RCC 7860 (cell line): ENCODE results near the gene PREP.
"Not testable (repeated sequence)": the region's sequence is repeated elsewhere in the genome, so short reads cannot be mapped to it uniquely, and the experiment has no call there.

Experiments used
- DNase-seq: peaks from one replicate; pipeline ENCODE4 v3.0.0-alpha.2; 2015; ENCODE audit warnings: low spot score
- FAIRE-seq: peaks from 2 replicates; lab custom pipeline; 2012; peaks lifted over from hg19 to GRCh38; lab: Jason Lieb, UNC

Gene PREP

DNA sequence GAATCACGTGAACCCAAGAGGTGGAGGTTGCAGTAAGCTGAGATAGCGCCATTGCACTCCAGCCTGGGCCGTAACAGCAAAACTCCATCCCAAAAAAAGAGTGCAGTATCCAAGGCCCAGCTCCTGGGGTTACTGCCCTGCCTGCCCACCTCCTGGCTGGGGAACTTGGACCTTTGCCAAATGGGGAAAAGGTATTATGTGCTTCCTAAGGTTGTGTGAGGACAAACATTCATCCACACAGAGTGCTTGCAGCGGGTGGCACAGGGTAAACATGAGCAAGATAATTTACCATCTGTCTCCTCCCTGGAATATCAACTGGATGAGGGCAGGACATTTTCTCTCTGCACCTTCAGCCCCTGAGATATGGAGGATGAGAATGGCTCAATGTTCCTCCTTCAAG, 128.2 kb downstream of the PREP start:
- DNase-seq (no peak), FAIRE-seq (no peak)

GRCh38 chr6:105273589-105273988, 129.3 kb downstream of the PREP start:
- no peak for FAIRE-seq
- DNase-seq: no peak

- DNase-seq (no peak), FAIRE-seq (no peak)
Observed at GRCh38 chr6:105272786-105273185, 130.1 kb downstream of the PREP start.

DNA sequence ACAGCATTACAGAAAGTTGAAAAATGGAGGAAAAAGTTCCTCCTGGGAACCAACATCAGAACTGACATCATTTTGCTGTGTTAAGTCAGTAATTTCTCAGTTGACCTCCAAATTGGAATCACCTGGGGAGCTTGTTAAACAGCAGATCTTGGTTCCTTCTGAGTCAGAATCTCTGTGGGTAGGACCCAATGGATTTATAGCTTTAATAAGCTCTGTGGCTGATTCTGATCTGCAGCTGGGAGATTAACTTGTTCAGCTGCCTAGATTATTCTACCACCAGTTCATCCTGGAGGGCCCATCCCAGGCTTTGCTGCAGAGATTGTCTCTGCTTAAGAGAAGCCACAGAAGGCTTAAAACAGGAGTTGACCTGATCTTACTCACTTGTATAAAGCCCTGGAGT, 132.4 kb downstream of the PREP start:
- FAIRE-seq (no peak), DNase-seq (no peak)

GRCh38 chr6:105269390-105269789, 133.5 kb downstream of the PREP start:
- DNase-seq: no peak
- no peak for FAIRE-seq

GRCh38 chr6:105263685-105264610, 138.9 kb downstream of the PREP start:
- no peak for FAIRE-seq
- DNase-seq: no peak

DNA sequence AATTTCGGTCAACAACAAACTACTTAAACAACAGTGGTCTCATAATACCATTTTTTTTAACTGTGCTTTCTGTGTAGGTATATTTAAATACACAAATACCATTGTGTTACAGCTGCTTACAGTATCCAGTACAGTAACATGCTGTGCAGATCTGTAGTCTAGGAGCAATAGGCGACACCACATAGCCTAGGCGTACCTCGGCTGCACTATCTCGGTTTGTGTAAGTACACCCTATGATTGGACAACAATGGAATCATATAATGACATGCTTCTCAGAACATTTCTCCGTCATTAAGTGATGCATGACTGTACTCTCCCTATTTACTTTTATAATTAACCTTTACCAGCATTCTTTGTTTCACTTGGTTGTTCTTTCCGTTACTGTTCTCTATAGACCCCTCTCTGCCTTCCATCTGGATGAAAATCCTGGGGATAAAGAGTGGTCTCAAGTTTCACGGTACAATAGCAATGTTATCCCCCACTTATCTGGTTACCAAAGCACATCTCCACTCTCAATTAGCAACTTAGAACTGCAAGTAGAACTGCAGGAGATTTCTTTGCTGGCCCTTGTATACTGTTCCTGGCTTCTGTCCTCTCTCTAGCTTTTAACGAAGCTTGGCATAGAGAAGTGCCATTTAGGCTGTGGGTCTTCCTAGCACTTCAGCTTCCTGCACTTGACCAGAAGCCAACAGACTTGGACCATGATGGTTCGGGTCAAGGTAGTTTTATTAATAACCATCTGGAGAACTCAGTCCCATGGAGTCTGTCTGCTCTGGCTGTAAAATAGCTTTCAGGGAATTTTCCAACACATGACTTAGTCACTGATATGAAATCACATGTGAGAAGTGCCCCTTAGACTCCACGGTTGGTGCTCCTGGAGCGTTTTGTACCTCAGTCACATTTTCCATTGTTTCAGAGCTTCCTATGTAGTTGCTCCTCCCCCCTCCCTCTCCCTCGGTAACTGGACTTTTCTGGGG, 142.7 kb downstream of the PREP start:
- FAIRE-seq: no peak
- no peak for DNase-seq

GRCh38 chr6:105258816-105259215, 144.1 kb downstream of the PREP start:
- FAIRE-seq: no peak

DNA sequence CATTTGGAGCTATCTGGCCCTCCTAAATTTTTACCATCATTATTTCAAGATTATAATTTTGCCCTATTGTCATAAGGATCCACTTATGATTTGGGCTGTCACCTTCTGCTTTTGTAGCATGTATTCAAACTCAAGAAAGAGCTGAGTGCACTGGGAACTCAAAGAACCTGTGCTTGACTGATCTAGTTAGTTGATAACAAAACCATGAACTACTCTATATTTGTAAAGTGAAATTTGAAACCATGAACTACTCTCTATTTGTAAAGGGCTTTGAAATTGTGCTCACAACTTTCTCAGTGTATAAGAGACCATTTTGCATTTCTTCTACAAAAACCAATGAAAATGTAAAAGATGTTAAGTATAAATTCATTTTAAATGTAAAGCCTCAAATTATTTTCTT, 145.5 kb downstream of the PREP start:
- FAIRE-seq: no peak
- DNase-seq: no peak

More at GRCh38 chr6:105258816-105259215, 144.1 kb downstream of the PREP start:
- DNase-seq: no peak

- DNase-seq (no peak), FAIRE-seq (no peak)
Observed at GRCh38 chr6:105256619-105257018, 146.3 kb downstream of the PREP start.

GRCh38 chr6:105253787-105254186, 149.1 kb downstream of the PREP start:
- FAIRE-seq: no peak
- DNase-seq: no peak

DNA sequence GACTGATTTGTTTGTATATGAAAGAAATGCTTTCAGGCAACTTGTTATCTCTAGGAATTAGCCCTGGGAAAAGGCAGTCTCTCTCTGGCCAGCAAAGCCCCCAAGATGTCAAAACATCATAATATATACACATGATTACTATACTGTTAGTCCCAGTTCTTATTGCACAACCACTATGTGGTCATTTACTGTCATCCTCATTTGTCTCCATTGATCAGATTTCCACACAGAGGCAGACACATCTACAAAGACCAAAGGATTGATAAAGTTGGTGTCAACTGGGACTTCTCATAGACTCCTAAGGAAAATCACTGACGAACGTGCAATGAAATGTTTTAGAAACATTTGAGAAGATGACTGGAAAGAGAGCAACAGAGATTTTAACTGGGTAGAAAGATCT, 151.2 kb downstream of the PREP start:
- no peak for FAIRE-seq

GRCh38 chr6:105250533-105250932, 152.3 kb downstream of the PREP start:
- DNase-seq (no peak), FAIRE-seq (no peak)

More for the DNA sequence above, 151.2 kb downstream of the PREP start:
- no peak for DNase-seq

DNA sequence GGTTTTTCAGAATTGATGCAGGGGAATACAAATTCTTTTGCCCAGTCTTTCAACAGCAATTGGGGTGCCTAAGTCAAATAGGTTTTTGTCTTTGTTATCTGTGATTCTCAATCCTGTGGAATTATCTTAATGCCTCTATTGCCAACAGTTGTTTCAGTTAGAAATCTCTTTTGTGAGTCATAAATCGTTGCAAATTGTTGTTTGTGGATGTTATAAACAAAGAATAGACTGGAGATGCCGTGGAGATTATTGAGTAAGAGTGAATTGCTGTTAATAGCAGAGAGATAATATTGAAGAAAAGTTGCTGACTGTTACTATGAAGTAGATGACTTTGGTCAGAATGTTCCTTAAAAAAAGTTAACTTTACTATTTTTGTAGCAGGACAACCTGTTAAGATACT, 159.4 kb downstream of the PREP start:
- DNase-seq: no peak
- FAIRE-seq: no peak

DNA sequence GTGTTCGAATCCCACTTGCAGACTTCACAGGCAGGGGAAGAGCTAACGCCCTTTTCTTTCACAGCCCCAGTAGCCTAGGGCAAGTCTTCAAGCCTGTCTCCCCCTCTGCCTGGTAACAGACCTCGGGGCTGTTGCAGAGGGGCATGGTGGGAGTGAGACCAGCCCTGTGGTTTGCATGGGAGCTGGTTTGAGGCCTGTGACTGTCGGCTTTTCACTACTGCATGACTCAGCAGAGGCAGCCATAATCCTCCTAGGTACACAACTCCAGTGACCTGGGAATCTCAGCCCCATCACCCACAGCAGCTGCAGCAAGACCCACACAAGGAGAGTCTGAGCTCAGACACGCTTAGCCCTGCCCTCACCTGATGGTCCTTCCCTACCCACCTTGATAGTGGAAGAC, 167.7 kb downstream of the PREP start:
- FAIRE-seq (no peak), DNase-seq (no peak)

DNA sequence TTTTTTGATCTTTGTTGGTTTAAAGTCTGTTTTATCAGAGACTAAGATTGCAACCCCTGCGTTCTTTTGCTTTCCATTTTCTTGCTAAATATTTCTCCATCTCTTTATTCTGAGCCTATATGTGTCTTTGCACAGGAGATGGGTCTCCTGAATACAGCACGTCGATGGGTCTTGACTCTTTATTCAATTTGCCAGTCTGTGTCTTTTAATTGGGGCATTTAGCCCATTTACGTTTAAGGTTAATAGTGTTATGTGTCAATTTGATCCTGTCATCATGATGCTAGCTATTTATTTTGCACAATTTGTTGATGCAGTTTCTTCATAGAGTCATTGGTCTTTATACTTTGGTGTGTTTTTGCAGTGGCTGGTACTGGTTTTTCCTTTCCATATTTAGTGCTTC, 171.1 kb downstream of the PREP start:
- FAIRE-seq, DNase-seq: not testable (repeated sequence)
